Measurements from ENCODE around the gene NDUFS8. TPM values are rescaled to one million over a fixed set of nuclear protein-coding genes. Genes with fewer than 3 reads are reported as not detected.

Gene NDUFS8
- total and polyA plus RNA-seq, 10 of the 15 experiments (the other 5 are each of a cell fraction or from before 2014, with no cell fraction given): 17.6 to 308 (median 120) TPM

DNA sequence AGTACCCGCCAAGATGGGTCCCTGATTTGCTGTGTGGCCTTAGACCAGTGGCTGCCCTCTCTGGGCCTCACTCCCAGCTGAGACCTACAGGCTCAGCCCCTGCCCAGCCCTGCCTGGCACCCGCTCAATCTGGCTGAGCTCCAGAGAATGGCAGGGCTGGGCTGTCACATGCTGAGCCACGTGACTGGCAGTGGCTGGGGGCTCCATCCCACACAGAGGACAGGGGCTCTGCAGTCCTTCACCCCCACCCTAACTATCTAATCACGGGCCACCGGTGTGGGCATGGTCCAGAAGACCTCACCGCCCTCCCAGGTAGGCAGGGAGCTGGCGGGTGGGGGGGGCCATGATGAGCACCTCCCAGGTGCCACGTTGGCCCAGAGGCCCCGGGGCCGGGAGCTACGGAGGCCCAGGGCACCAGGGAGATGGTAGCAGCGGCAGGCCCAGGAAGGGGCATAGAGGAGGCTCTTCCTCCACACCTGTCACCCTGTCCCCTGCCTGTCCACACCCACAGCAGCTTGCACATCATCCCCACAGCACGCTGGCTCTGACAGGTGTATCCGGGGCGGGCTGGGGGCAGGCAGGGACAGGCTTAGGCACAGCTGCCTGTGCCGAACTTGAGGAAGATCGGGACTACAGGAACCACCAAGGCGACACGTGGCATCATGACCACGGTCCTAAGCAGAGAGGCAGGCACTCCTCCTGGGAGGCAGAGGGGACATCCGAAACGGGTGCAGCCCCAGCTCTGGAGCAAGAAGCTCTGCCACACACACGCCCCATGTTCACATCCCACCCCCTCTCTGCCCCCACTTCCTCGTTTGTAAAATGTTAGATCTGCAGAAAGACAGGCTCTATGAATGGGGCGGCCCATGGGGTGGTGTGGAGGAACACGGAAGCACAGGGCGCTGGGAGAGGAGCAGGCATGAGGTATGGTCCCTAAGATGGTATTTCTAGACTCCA lies 21.8 kb upstream of the NDUFS8 start:
- H3K27me3 ChIP-seq (replicated peaks in 1 of 2; ENCODE audit: control insufficient read depth in 2 of 2, insufficient read depth in 2 of 2, low read length in 1 of 2): no peaks in the 10 kb centered on the region
- H3K4me3 ChIP-seq: no peak overlapping the region
- no peak for DNase-seq (ENCODE audit: low read depth, low spot score)
- no peaks in the 10 kb centered on the region for H3K36me3 ChIP-seq (ENCODE audit: control insufficient read depth in 2 of 2, insufficient read depth in 2 of 2, low read length in 1 of 2)
- no peak for FAIRE-seq
- intact Hi-C loops (cut with micrococcal nuclease; ENCODE audit: unreplicated experiment): loop anchor here (10.0 kb wide), 1 partner anchor 116 kb away; the partner anchor contains the start of gene CHKA
- peaks cover 26% of the 10 kb centered on the region for H3K4me1 ChIP-seq (ENCODE audit: control insufficient read depth, insufficient read depth, low read length)
- ChIA-PET SMC1A (ENCODE audit: uncharacterized antibody, unreplicated experiment) (interaction anchor here (0.8 to 1.8 kb wide), 3 partner anchors 31 to 203 kb away, joined by 3 to 6 read pairs (median 5); no protein-coding TSS in a partner anchor), POLR2A (no interaction called here), RAD21 (ENCODE audit: unreplicated experiment) (interaction anchor here (0.9 to 1.5 kb wide), 5 partner anchors 13 to 262 kb away, joined by 3 to 4 read pairs (median 3); no protein-coding TSS in a partner anchor), CTCF (interaction anchor here (1.1 to 4.6 kb wide), 8 partner anchors 13 to 288 kb away, joined by 3 to 57 read pairs (median 4); partner anchors contain the start of gene TCIRG1)
- H3K9ac ChIP-seq (ENCODE audit: control insufficient read depth, insufficient read depth, low read length): no peak overlapping the region
- TF ChIP-seq NFIC (IDR thresholded peaks at IDR 0.05; ENCODE audit: low read depth, low read length) (no peak), TCF3 (IDR thresholded peaks at IDR 0.05; ENCODE audit: borderline replicate concordance, insufficient read depth, low read depth, low read length) (0 out of 2 replicates have a peak, but pooled peaks have one; percentile 25), USF1 (IDR thresholded peaks at IDR 0.05; ENCODE audit: borderline replicate concordance, extremely low read length, insufficient read depth, low read depth, low read length) (peak; percentile 72)
- H4K20me1 ChIP-seq (ENCODE audit: control insufficient read depth, insufficient read depth): no peaks in the 10 kb centered on the region
- no TSS peak for BruUV-seq (replicated peaks)
- ATAC-seq: no peak
- H3K9me3 ChIP-seq (replicated peaks; ENCODE audit: control insufficient read depth, insufficient read depth, low read length): no peaks in the 10 kb centered on the region
- H3K4me2 ChIP-seq (ENCODE audit: control insufficient read depth, insufficient read depth): no peak overlapping the region
- peak overlapping the region; percentile 43 for H2AFZ ChIP-seq (ENCODE audit: control insufficient read depth, low read depth, low read length)
- H3K27ac ChIP-seq (ENCODE audit: control insufficient read depth, insufficient read depth): no peak overlapping the region
- peaks cover 2% of the 10 kb centered on the region for H3K79me2 ChIP-seq (ENCODE audit: control insufficient read depth, insufficient read depth, low read length)
- 46% methylated on average over 22 of the region's 27 CpGs for WGBS (ENCODE audit: insufficient coverage, insufficient replicate concordance, low lambda C conversion rate, missing lambda C conversion rate)
- in situ Hi-C loops (cut with MboI): loop anchor here (5.0 kb wide), 1 partner anchor 199 kb away; no protein-coding TSS in a partner anchor

Data from GM12878 (cell line).